ENCODE results near the gene OTOGL.
"Not testable (repeated sequence)": the region's sequence is repeated elsewhere in the genome, so short reads cannot be mapped to it uniquely, and the experiment has no call there.

The OTOGL gene

DNA sequence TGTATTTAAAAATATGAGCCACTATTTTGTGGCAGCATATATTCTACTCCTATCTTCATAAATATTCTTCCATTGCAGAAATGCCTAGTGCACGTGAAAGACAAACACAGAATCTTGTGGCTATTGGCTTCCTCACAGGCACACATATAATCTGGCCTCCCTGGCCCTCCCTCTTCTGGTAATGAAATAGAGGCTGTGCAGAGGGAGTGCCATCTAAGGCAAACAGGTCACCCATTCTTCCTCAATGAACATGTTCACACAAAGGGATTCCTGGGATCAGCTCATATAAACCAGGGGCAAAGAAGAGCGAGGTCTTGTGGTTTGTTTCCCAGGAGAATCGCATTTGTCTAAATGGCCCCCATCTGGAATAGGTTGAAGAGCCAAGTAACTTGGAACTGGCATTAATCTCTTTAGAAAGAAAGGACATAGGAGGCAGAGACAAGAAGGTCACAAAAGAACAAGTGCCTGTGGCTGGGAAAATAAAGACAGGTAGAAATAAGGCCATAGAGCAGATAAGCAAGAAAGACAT lies 173.1 kb downstream of the OTOGL start:
- Histone ChIP-seq H3K27ac (no peak overlapping the region), H3K27me3 (no peaks in the 10 kb centered on the region), H3K4me2 (no peak overlapping the region), H4K20me1 (no peaks in the 10 kb centered on the region), H3K4me3 (no peak overlapping the region), H3K9ac (no peak overlapping the region), H3K4me1 (peaks cover 0 to 9% (median 2%) of the 10 kb centered on the region in 10 experiments; a peak in 3 of 20 replicates), H3K36me3 (no peaks in the 10 kb centered on the region), H3K9me3 (replicated peaks in 1 of 11) (no peaks in the 10 kb centered on the region)
- TF ChIP-seq Cebpa-rat (IDR thresholded peaks at IDR 0.05) = no peak

- H3K27me3 ChIP-seq = no peaks in the 10 kb centered on the region
- TF ChIP-seq Cebpa-rat (IDR thresholded peaks at IDR 0.05) = no peak
- H3K4me3 ChIP-seq = no peak overlapping the region
- H3K4me1 ChIP-seq = peaks cover 0 to 9% (median 2%) of the 10 kb centered on the region in 10 experiments; a peak in 3 of 20 replicates
- no peaks in the 10 kb centered on the region for H4K20me1 ChIP-seq
- no peaks in the 10 kb centered on the region for H3K36me3 ChIP-seq
- no peaks in the 10 kb centered on the region for H3K9me3 ChIP-seq (replicated peaks in 1 of 11)
- no peak overlapping the region for H3K4me2 ChIP-seq
- no peak overlapping the region for H3K27ac ChIP-seq
- no peak overlapping the region for H3K9ac ChIP-seq
Measured at GRCh38 chr12:80273144-80273543, 173.8 kb downstream of the OTOGL start.

DNA sequence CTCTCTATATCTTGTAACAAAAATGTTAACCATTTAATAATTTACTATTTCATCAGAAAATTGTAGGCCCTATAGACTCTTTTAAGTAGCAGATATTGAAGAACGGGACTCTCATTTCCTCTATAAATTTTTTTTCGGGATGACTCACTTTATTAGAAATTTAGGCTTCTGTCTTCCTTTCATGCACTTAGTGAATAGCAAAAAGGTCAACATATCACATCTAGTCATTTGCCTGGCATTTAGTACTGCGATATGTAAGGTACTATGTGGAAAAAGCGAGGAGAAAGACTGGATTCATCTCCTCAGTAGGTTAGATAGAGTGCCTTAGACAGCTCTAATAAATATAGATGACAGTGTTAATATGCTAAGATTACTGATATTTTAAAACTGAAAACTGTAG lies 178.4 kb downstream of the OTOGL start:
- Histone ChIP-seq H3K27me3 (no peaks in the 10 kb centered on the region), H3K27ac (no peak overlapping the region), H3K9me3 (replicated peaks in 1 of 11) (peaks cover 0 to 17% (median 12%) of the 10 kb centered on the region in 11 experiments; a peak in 15 of 22 replicates), H3K4me3 (no peak overlapping the region), H3K4me2 (no peak overlapping the region), H3K36me3 (no peaks in the 10 kb centered on the region), H4K20me1 (no peaks in the 10 kb centered on the region), H3K4me1 (peaks cover 0 to 9% (median 0%) of the 10 kb centered on the region in 10 experiments; a peak in 1 of 20 replicates), H3K9ac (no peak overlapping the region)
- TF ChIP-seq Cebpa-rat (IDR thresholded peaks at IDR 0.05) = no peak

GRCh38 chr12:80282226-80282625 lies 182.9 kb downstream of the OTOGL start:
- no peak overlapping the region for H3K27ac ChIP-seq
- no peaks in the 10 kb centered on the region for H3K4me1 ChIP-seq
- no peaks in the 10 kb centered on the region for H4K20me1 ChIP-seq
- no peaks in the 10 kb centered on the region for H3K27me3 ChIP-seq
- no peak overlapping the region for H3K4me3 ChIP-seq
- H3K36me3 ChIP-seq = no peaks in the 10 kb centered on the region
- H3K4me2 ChIP-seq = no peak overlapping the region
- H3K9me3 ChIP-seq (replicated peaks in 1 of 11) = peaks cover 0 to 17% (median 12%) of the 10 kb centered on the region in 11 experiments; a peak in 15 of 22 replicates
- no peak overlapping the region for H3K9ac ChIP-seq
- no peak for TF ChIP-seq Cebpa-rat (IDR thresholded peaks at IDR 0.05)

- no peaks in the 10 kb centered on the region for H3K27me3 ChIP-seq
- no peak for TF ChIP-seq Cebpa-rat (IDR thresholded peaks at IDR 0.05)
- peaks cover 0 to 17% (median 12%) of the 10 kb centered on the region in 11 experiments; a peak in 15 of 22 replicates for H3K9me3 ChIP-seq (replicated peaks in 1 of 11)
- H4K20me1 ChIP-seq = no peaks in the 10 kb centered on the region
- H3K4me3 ChIP-seq = no peak overlapping the region
- no peak overlapping the region for H3K4me2 ChIP-seq
- H3K9ac ChIP-seq = no peak overlapping the region
- no peaks in the 10 kb centered on the region for H3K4me1 ChIP-seq
- H3K36me3 ChIP-seq = no peaks in the 10 kb centered on the region
- no peak overlapping the region for H3K27ac ChIP-seq
Measured at GRCh38 chr12:80282761-80283160, 183.4 kb downstream of the OTOGL start.

GRCh38 chr12:80291108-80291754 lies 191.9 kb downstream of the OTOGL start:
- H3K9me3 ChIP-seq (replicated peaks in 1 of 11) = peaks cover 0 to 12% (median 0%) of the 10 kb centered on the region in 11 experiments; a peak in 1 of 22 replicates
- H3K27ac ChIP-seq = no peak overlapping the region
- H3K4me1 ChIP-seq = no peaks in the 10 kb centered on the region
- H3K36me3 ChIP-seq = no peaks in the 10 kb centered on the region
- H4K20me1 ChIP-seq = no peaks in the 10 kb centered on the region
- H3K9ac ChIP-seq = no peak overlapping the region
- H3K4me3 ChIP-seq = no peak overlapping the region
- no peaks in the 10 kb centered on the region for H3K27me3 ChIP-seq
- TF ChIP-seq Cebpa-rat (IDR thresholded peaks at IDR 0.05) = no peak
- H3K4me2 ChIP-seq = no peak overlapping the region

GRCh38 chr12:80293347-80293746 lies 194.0 kb downstream of the OTOGL start:
- TF ChIP-seq Cebpa-rat (IDR thresholded peaks at IDR 0.05) = no peak
- H3K9ac ChIP-seq = no peak overlapping the region

GRCh38 chr12:80293759-80294158 lies 194.4 kb downstream of the OTOGL start:
- no peak overlapping the region for H3K4me3 ChIP-seq
- no peak overlapping the region for H3K4me2 ChIP-seq
- H3K36me3 ChIP-seq = no peaks in the 10 kb centered on the region
- H4K20me1 ChIP-seq = no peaks in the 10 kb centered on the region
- H3K9ac ChIP-seq = no peak overlapping the region
- peaks cover 0 to 12% (median 0%) of the 10 kb centered on the region in 11 experiments; a peak in 1 of 22 replicates for H3K9me3 ChIP-seq (replicated peaks in 1 of 11)
- H3K27ac ChIP-seq = no peak overlapping the region
- H3K27me3 ChIP-seq = no peaks in the 10 kb centered on the region
- no peak for TF ChIP-seq Cebpa-rat (IDR thresholded peaks at IDR 0.05)
- H3K4me1 ChIP-seq = no peaks in the 10 kb centered on the region

More at GRCh38 chr12:80293347-80293746, 194.0 kb downstream of the OTOGL start:
- H3K27me3 ChIP-seq = no peaks in the 10 kb centered on the region
- no peaks in the 10 kb centered on the region for H4K20me1 ChIP-seq
- H3K36me3 ChIP-seq = no peaks in the 10 kb centered on the region
- no peaks in the 10 kb centered on the region for H3K4me1 ChIP-seq
- no peak overlapping the region for H3K4me3 ChIP-seq
- peaks cover 0 to 12% (median 0%) of the 10 kb centered on the region in 11 experiments; a peak in 1 of 22 replicates for H3K9me3 ChIP-seq (replicated peaks in 1 of 11)
- no peak overlapping the region for H3K4me2 ChIP-seq
- H3K27ac ChIP-seq = no peak overlapping the region

GRCh38 chr12:80299219-80299618 lies 199.9 kb downstream of the OTOGL start:
- Histone ChIP-seq H3K27me3 (no peaks in the 10 kb centered on the region), H3K9me3 (replicated peaks in 1 of 11) (no peaks in the 10 kb centered on the region), H3K36me3 (no peaks in the 10 kb centered on the region), H3K4me3 (no peak overlapping the region), H3K9ac (no peak overlapping the region), H3K27ac (no peak overlapping the region), H3K4me2 (no peak overlapping the region), H4K20me1 (no peaks in the 10 kb centered on the region), H3K4me1 (no peaks in the 10 kb centered on the region)
- no peak for TF ChIP-seq Cebpa-rat (IDR thresholded peaks at IDR 0.05)

GRCh38 chr12:80299976-80300375 lies 200.6 kb downstream of the OTOGL start:
- Histone ChIP-seq H3K4me2 (no peak overlapping the region), H3K4me3 (no peak overlapping the region), H3K9me3 (replicated peaks in 1 of 11) (no peaks in the 10 kb centered on the region), H4K20me1 (no peaks in the 10 kb centered on the region), H3K4me1 (no peaks in the 10 kb centered on the region), H3K9ac (no peak overlapping the region), H3K27me3 (no peaks in the 10 kb centered on the region), H3K36me3 (no peaks in the 10 kb centered on the region), H3K27ac (no peak overlapping the region)
- TF ChIP-seq Cebpa-rat (IDR thresholded peaks at IDR 0.05) = no peak

GRCh38 chr12:80307436-80307835 lies 208.1 kb downstream of the OTOGL start:
- H3K36me3 ChIP-seq; H3K9me3 ChIP-seq (replicated peaks in 1 of 11); H4K20me1 ChIP-seq; H3K27me3 ChIP-seq; H3K4me3 ChIP-seq; H3K4me2 ChIP-seq; H3K4me1 ChIP-seq; H3K27ac ChIP-seq; H3K9ac ChIP-seq: not testable (repeated sequence)
